Measurements from ENCODE around the gene KRT36.

KRT36 gene

GRCh38 chr17:41500131-41500911 is 10.6 kb upstream of the KRT36 start:
- DNase-seq (ENCODE audit: low read depth), result no peak

GRCh38 chr17:41499714-41500113 is 10.0 kb upstream of the KRT36 start:
- DNase-seq (ENCODE audit: low read depth), result no peak

- DNase-seq (ENCODE audit: low read depth), result no peak
Observed at GRCh38 chr17:41498276-41498675, 8.6 kb upstream of the KRT36 start.

GRCh38 chr17:41496803-41497484 is 7.2 kb upstream of the KRT36 start:
- peak; percentile 22 for DNase-seq (ENCODE audit: low read depth)

GRCh38 chr17:41494524-41494923 is 4.8 kb upstream of the KRT36 start:
- DNase-seq (ENCODE audit: low read depth), result no peak

GRCh38 chr17:41492771-41493170 is 3.1 kb upstream of the KRT36 start:
- DNase-seq (ENCODE audit: low read depth), result no peak

- no peak for DNase-seq (ENCODE audit: low read depth)
Observed at GRCh38 chr17:41492351-41492750, 2.6 kb upstream of the KRT36 start.

- no peak for DNase-seq (ENCODE audit: low read depth)
Observed at GRCh38 chr17:41491476-41491875, 1.8 kb upstream of the KRT36 start.

- no peak for DNase-seq (ENCODE audit: low read depth)
Observed at GRCh38 chr17:41490000-41490990, 585 bp upstream of the KRT36 start.

- DNase-seq (ENCODE audit: low read depth), result no peak
Observed at GRCh38 chr17:41486809-41487530, 2.7 kb downstream of the KRT36 start.

GRCh38 chr17:41486316-41486715 is 3.4 kb downstream of the KRT36 start:
- no peak for DNase-seq (ENCODE audit: low read depth)

- no peak for DNase-seq (ENCODE audit: low read depth)
Observed at GRCh38 chr17:41484920-41485904, 4.5 kb downstream of the KRT36 start.

GRCh38 chr17:41483991-41484826 is 5.5 kb downstream of the KRT36 start:
- no peak for DNase-seq (ENCODE audit: low read depth)

- DNase-seq (ENCODE audit: low read depth), result no peak
Observed at GRCh38 chr17:41483531-41483930, 6.2 kb downstream of the KRT36 start.

- no peak for DNase-seq (ENCODE audit: low read depth)
Observed at GRCh38 chr17:41481036-41481435, 8.7 kb downstream of the KRT36 start, which contains the start of gene KRT35. Gene KRT35, minus strand, starts transcription at chr17:41481151. Its CDS starts 54 bp downstream, at chr17:41481097.

GRCh38 chr17:41480581-41480980 is 9.1 kb downstream of the KRT36 start:
- no peak for DNase-seq (ENCODE audit: low read depth)

- DNase-seq (ENCODE audit: low read depth), result no peak
Observed at GRCh38 chr17:41480136-41480535, 9.6 kb downstream of the KRT36 start.

GRCh38 chr17:41478237-41478636 is 11.5 kb downstream of the KRT36 start:
- no peak for DNase-seq (ENCODE audit: low read depth)
